GM18861 (cell line): ENCODE results near the gene PCDHGB3.
"Not testable (repeated sequence)": the region's sequence is repeated elsewhere in the genome, so short reads cannot be mapped to it uniquely, and the experiment has no call there.

ENCODE experiments used
- ATAC-seq: cut with Tn5 transposase; IDR thresholded peaks from one replicate; pipeline ENCODE4 v1.9.1; 2021; ENCODE audit not compliant: unreplicated experiment

Gene PCDHGB3

DNA sequence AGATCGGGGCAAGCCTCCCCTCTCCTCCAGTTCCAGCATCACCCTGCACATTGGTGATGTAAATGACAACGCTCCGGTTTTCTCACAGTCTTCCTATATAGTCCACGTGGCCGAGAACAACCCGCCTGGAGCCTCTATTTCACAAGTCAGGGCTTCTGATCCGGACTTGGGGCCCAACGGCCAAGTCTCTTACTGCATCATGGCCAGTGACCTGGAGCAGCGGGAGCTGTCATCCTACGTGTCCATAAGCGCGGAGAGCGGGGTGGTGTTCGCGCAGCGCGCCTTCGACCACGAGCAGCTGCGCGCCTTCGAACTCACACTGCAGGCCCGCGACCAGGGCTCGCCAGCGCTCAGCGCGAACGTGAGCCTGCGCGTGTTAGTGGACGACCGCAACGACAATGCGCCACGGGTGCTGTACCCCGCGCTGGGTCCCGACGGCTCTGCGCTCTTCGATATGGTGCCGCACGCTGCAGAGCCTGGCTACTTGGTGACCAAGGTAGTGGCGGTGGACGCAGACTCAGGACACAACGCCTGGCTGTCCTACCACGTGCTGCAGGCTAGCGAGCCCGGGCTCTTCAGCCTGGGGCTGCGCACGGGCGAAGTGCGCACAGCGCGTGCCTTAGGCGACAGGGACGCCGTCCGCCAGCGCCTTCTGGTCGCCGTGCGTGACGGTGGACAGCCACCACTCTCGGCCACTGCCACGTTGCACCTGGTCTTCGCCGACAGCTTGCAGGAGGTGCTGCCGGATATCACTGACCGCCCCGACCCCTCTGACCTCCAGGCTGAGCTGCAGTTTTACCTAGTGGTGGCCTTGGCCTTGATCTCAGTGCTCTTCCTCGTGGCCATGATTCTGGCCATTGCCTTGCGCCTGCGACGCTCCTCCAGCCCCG lies 19.4 kb downstream of the PCDHGB3 start:
- no peak for ATAC-seq

DNA sequence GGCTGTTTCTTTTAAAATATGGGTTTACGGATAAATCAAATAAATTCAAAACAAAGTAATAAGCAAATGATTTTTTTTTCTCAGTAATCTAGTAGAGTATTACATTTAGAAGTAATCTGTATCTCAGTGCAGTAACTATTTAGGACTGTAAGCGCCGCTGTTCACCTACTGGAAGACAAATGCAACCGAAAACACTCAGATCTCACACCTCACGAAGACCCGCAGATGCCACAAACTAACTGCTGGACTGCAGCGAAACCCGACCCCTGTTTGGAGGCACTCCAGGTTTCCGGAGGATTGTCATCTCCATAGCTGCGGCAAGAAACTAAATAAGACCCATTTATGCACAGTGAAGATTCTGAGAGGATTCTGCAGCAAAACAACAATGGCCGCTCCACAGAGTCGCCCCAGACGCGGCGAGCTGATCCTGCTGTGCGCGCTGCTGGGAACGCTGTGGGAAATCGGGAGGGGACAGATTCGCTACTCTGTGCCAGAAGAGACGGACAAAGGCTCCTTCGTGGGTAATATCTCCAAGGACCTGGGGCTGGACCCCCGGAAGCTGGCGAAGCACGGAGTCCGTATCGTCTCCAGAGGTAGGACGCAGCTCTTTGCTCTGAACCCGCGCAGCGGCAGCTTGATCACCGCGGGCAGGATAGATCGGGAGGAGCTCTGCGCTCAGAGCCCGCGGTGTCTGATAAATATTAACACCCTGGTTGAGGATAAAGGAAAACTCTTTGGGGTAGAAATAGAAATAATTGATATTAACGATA lies 22.6 kb downstream of the PCDHGB3 start, which contains the start of gene PCDHGA8:
Gene PCDHGA8, plus strand, starts transcription at position 205 of the 770 bp plus-strand sequence. Its CDS starts 181 bp downstream, at position 386.
- no peak for ATAC-seq

DNA sequence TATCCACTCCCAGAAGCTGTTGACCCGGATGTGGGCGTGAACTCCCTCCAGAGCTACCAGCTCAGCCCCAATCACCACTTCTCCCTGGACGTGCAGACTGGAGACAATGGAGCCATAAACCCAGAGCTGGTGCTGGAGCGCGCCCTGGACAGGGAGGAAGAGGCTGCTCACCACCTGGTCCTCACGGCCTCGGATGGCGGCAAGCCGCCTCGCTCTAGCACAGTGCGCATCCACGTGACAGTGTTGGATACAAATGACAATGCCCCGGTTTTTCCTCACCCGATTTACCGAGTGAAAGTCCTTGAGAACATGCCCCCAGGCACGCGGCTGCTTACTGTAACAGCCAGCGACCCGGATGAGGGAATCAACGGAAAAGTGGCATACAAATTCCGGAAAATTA lies 23.2 kb downstream of the PCDHGB3 start:
- no peak for ATAC-seq

DNA sequence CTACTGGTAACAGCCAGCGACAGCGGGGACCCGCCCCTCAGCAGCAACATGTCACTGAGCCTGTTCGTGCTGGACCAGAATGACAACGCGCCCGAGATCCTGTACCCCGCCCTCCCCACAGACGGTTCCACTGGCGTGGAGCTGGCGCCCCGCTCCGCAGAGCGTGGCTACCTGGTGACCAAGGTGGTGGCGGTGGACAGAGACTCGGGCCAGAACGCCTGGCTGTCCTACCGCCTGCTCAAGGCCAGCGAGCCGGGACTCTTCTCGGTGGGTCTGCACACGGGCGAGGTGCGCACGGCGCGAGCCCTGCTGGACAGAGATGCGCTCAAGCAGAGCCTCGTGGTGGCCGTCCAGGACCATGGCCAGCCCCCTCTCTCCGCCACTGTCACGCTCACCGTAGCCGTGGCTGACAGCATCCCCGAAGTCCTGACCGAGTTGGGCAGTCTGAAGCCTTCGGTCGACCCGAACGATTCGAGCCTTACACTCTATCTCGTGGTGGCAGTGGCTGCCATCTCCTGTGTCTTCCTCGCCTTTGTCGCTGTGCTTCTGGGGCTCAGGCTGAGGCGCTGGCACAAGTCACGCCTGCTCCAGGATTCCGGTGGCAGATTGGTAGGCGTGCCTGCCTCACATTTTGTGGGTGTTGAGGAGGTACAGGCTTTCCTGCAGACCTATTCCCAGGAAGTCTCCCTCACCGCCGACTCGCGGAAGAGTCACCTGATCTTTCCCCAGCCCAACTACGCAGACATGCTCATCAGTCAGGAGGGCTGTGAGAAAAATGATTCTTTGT lies 24.6 kb downstream of the PCDHGB3 start:
- not testable (repeated sequence) for ATAC-seq

DNA sequence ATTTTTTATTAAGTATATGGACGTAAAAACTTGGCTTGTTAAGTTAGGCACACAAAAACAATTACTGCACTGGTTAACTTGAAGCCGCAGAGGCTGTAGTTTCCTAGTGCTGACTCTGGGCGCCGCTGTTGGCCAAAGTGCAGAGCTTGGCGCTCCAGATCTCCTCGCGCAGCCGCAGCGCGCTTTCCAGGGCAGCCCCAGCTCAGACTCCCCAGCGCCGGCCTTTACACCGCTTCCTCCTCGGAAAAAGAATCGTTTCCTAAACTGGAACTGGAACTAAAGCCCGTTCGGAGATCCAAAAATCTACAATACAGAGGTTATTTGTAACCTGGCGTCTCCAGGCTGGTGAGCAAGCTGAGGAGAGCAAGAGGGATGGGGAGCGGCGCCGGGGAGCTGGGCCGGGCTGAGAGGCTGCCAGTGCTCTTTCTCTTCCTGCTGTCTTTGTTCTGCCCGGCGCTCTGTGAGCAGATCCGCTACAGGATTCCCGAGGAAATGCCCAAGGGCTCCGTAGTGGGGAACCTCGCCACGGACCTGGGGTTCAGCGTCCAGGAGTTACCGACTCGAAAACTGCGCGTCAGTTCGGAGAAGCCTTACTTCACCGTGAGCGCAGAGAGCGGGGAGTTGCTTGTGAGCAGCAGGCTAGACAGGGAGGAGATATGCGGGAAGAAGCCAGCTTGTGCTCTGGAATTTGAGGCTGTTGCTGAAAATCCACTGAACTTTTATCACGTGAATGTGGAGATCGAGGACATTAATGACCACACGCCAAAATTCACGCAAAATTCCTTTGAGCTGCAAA lies 27.9 kb downstream of the PCDHGB3 start, which contains the start of gene PCDHGB5:
Gene PCDHGB5, plus strand, starts transcription at position 192 of the 796 bp plus-strand sequence. Its CDS starts 181 bp downstream, at position 373.
- not testable (repeated sequence) for ATAC-seq

DNA sequence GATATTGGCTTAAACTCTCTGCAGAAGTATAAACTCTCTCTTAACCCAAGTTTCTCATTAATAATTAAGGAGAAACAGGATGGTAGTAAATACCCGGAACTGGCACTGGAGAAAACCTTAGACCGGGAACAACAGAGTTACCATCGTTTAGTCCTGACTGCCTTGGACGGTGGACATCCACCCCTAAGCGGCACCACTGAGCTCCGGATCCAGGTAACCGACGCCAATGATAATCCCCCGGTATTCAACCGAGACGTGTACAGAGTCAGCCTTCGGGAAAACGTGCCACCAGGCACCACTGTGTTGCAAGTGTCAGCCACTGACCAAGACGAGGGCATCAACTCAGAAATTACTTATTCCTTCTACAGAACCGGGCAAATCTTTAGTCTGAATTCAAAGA lies 28.6 kb downstream of the PCDHGB3 start:
- ATAC-seq: no peak

DNA sequence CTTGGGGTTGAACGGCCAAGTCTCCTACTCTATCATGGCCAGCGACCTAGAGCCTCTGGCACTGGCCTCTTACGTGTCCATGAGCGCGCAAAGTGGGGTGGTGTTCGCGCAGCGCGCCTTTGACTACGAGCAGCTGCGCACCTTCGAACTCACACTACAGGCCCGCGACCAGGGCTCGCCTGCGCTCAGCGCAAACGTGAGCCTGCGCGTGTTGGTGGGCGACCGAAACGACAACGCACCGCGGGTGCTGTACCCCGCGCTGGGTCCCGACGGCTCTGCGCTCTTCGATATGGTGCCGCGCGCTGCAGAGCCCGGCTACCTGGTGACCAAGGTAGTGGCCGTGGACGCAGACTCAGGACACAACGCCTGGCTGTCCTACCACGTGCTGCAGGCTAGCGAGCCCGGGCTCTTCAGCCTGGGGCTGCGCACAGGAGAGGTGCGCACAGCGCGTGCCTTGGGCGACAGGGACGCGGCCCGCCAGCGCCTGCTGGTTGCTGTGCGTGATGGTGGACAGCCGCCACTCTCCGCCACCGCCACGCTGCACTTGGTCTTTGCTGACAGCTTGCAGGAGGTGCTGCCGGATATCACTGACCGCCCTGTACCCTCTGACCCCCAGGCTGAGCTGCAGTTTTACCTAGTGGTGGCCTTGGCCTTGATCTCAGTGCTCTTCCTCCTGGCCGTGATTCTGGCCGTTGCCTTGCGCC lies 29.7 kb downstream of the PCDHGB3 start:
- no peak for ATAC-seq

DNA sequence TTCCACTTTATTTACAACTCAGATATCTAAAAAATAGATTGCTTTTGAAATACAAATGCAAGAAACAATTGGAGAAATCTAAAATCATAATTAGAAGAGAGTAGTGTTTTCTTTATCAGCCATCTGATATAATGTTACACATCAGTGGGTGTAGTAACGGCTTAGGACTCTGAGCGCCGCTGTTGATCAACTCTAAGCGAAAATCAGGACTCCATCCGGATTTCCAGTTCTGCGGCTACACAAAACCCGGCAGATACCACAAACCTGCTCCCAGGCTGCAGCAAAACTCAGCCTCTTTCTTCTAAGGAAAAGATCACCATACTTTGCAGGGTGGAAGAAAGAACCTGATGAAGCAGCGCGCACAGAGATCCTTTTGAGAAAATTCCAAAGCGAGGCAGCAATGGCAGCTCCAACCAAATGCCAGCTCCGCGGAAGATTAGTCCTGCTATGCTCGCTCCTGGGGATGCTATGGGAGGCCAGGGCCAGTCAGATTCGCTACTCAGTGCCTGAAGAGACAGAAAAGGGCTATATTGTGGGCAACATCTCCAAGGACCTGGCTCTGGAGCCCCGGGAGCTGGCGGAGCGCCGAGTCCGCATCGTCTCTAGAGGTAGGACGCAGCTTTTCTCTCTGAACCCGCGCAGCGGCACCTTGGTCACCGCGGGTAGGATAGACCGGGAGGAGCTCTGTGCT lies 32.7 kb downstream of the PCDHGB3 start, which contains the start of gene PCDHGA9:
Gene PCDHGA9, plus strand, starts transcription at position 226 of the 691 bp plus-strand sequence. Its CDS starts 175 bp downstream, at position 401.
- ATAC-seq: no peak

DNA sequence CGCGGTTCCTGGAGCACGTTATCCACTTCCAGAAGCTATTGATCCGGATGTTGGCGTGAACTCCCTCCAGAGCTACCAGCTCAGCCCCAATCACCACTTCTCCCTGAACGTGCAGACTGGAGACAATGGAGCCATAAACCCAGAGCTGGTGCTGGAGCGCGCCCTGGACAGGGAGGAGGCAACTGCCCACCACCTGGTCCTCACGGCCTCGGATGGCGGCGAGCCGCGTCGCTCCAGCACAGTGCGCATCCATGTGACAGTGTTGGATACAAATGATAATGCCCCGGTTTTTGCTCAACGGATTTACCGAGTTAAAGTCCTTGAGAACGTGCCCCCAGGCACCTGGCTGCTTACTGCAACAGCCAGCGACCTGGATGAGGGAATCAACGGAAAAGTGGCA lies 33.3 kb downstream of the PCDHGB3 start:
- ATAC-seq: no peak

DNA sequence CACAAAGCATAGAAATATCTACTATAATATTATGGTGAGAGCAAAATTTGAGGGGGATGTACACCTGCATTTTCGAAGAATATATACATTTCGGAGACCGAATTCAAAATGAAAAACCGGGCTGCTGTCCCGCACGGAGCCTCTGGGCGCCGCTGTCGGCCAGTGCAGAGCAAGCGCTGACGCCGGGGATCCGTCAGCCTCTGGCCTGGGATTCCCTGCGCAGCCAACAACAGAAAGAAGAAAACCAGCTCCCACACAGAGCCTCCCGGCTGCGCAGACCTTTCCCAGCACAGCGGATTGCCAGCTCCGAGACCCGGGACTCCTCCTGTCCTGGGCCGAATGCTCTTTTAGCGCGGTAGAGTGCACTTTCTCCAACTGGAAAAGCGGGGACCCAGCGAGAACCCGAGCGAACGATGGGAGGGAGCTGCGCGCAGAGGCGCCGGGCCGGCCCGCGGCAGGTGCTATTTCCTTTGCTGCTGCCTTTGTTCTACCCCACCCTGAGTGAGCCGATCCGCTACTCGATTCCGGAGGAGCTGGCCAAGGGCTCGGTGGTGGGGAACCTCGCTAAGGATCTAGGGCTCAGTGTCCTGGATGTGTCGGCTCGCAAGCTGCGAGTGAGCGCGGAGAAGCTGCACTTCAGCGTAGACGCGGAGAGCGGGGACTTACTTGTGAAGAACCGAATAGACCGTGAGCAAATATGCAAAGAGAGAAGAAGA lies 37.9 kb downstream of the PCDHGB3 start, which contains the start of gene PCDHGB6:
Gene PCDHGB6, plus strand, starts transcription at position 232 of the 716 bp plus-strand sequence. Its CDS starts 182 bp downstream, at position 414.
- ATAC-seq: peak; percentile 40

DNA sequence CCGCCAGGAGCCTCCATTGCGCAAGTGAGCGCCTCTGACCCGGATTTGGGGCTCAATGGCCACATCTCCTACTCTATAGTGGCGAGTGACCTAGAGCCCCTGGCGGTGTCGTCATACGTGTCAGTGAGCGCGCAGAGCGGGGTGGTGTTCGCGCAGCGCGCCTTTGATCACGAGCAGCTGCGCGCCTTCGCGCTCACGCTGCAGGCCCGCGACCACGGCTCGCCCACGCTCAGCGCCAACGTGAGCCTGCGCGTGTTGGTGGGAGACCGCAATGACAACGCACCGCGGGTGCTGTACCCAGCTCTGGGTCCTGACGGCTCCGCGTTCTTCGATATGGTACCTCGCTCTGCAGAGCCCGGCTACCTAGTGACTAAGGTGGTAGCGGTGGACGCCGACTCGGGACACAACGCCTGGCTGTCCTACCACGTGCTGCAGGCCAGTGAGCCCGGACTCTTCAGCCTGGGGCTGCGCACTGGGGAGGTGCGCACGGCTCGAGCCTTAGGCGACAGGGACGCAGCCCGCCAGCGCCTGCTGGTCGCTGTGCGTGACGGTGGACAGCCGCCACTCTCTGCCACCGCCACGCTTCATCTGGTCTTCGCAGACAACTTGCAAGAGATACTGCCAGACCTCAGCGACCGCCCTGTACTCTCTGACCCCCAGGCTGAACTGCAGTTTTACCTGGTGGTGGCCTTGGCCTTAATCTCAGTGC lies 39.7 kb downstream of the PCDHGB3 start:
- ATAC-seq: no peak

DNA sequence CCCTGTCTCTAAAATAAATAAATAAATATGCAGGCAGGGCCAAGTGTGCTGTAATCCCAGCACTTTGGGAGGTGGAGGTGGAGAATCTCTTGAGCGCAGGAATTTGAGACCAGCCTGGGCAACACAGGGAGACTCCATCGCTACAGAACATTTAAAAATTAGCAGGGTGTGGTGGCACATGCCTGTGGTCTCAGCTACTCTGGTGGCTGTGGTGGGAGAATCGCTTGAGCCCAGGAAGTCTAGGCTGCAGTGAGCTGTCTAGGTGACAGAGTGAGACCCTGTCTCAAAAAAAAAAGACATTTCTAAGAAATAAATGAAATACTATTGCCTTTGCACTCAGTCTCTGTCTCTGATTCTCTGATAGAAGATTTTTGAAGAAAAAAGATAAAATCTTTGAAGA lies 41.5 kb downstream of the PCDHGB3 start:
- ATAC-seq: no peak

DNA sequence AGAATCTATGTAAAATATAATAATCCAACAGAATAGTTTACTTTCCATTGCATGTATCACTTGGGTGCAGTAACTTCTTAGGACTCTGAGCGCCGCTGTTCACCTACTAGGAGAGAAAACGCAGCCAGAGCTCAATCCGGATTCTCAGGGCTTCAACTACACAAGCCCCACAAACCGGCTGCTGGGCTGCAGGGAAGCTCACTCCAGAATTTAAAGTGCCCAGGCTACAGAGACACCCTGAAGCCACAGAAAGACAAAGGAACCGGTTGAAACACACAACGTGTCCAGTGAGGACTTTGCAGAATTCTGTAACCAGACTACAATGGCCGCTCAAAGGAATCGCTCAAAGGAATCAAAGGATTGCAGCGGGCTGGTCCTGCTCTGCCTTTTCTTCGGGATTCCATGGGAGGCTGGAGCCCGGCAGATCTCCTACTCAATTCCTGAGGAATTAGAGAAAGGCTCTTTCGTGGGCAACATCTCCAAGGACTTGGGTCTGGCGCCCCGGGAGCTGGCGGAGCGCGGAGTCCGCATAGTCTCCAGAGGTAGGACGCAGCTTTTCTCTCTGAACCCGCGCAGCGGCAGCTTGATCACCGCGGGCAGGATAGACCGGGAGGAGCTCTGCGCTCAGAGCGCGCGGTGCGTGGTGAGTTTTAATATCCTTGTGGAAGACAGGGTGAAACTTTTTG lies 43.0 kb downstream of the PCDHGB3 start, which contains the start of gene PCDHGA10:
Gene PCDHGA10, plus strand, starts transcription at position 134 of the 686 bp plus-strand sequence. Its CDS starts 189 bp downstream, at position 323.
- peak; percentile 81 for ATAC-seq

DNA sequence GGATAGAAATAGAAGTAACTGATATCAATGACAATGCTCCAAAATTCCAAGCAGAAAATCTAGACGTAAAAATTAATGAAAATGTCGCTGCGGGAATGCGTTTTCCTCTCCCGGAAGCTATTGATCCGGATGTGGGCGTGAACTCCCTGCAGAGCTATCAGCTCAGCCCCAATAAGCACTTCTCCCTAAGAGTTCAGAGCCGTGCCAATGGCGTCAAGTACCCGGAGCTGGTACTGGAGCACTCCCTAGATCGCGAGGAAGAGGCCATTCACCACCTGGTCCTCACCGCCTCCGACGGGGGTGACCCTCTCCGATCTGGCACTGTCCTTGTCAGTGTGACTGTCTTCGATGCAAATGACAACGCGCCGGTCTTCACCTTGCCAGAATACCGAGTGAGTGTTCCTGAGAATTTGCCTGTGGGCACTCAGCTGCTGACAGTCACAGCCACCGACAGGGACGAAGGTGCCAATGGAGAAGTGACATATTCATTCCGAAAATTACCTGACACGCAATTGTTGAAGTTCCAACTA lies 43.6 kb downstream of the PCDHGB3 start:
- ATAC-seq: no peak

DNA sequence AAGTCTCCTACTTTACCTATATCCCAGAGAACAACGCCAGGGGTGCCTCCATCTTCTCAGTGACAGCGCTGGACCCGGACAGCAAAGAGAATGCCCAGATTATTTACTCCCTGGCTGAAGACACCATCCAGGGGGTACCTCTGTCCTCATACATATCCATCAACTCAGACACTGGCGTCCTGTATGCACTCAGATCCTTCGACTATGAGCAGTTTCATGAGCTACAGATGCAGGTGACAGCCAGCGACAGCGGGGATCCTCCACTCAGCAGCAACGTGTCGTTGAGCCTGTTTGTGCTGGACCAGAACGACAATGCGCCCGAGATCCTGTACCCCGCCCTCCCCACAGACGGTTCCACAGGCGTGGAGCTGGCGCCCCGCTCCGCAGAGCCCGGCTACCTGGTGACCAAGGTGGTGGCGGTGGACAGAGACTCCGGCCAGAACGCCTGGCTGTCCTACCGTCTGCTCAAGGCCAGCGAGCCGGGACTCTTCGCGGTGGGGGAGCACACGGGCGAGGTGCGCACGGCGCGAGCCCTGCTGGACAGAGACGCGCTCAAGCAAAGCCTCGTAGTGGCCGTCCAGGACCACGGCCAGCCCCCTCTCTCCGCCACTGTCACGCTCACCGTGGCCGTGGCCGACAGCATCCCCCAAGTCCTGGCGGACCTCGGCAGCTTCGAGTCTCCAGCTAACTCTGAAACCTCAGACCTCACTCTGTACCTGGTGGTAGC lies 44.7 kb downstream of the PCDHGB3 start:
- ATAC-seq: not testable (repeated sequence)

DNA sequence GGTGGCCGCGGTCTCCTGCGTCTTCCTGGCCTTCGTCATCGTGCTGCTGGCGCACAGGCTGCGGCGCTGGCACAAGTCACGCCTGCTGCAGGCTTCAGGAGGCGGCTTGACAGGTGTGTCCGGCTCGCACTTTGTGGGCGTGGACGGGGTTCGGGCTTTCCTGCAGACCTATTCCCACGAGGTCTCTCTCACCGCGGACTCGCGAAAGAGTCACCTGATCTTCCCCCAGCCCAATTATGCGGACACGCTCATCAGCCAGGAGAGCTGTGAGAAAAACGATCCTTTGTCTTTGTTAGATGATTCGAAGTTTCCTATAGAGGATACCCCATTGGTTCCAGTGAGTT lies 45.2 kb downstream of the PCDHGB3 start:
- not testable (repeated sequence) for ATAC-seq
